Measurements from ENCODE around the gene TOP1.

The TOP1 gene

GRCh38 chr20:41159547-41159946 lies 130.9 kb downstream of the TOP1 start:
- DNase-seq (ENCODE audit: extremely low read depth, low read depth): no peak
- no peak overlapping the region for H3K4me3 ChIP-seq (replicated peaks; ENCODE audit: low read depth, low read length)
- TF ChIP-seq CTCF (IDR thresholded peaks at IDR 0.05; ENCODE audit: low read depth, low read length, missing control alignments): no peak

GRCh38 chr20:41160686-41161085 lies 132.1 kb downstream of the TOP1 start:
- TF ChIP-seq CTCF (IDR thresholded peaks at IDR 0.05; ENCODE audit: low read depth, low read length, missing control alignments): no peak
- H3K4me3 ChIP-seq (replicated peaks; ENCODE audit: low read depth, low read length): no peak overlapping the region
- DNase-seq (ENCODE audit: extremely low read depth, low read depth): no peak

GRCh38 chr20:41161886-41162285 lies 133.3 kb downstream of the TOP1 start:
- no peak overlapping the region for H3K4me3 ChIP-seq (replicated peaks; ENCODE audit: low read depth, low read length)
- no peak for TF ChIP-seq CTCF (IDR thresholded peaks at IDR 0.05; ENCODE audit: low read depth, low read length, missing control alignments)

GRCh38 chr20:41162396-41162795 lies 133.8 kb downstream of the TOP1 start:
- no peak for TF ChIP-seq CTCF (IDR thresholded peaks at IDR 0.05; ENCODE audit: low read depth, low read length, missing control alignments)
- H3K4me3 ChIP-seq (replicated peaks; ENCODE audit: low read depth, low read length): no peak overlapping the region
- no peak for DNase-seq (ENCODE audit: extremely low read depth, low read depth)

More at GRCh38 chr20:41161886-41162285, 133.3 kb downstream of the TOP1 start:
- DNase-seq (ENCODE audit: extremely low read depth, low read depth): no peak

- no peak for DNase-seq (ENCODE audit: extremely low read depth, low read depth)
- no peak overlapping the region for H3K4me3 ChIP-seq (replicated peaks; ENCODE audit: low read depth, low read length)
- TF ChIP-seq CTCF (IDR thresholded peaks at IDR 0.05; ENCODE audit: low read depth, low read length, missing control alignments): no peak
Observed at GRCh38 chr20:41163821-41164220, 135.2 kb downstream of the TOP1 start.

GRCh38 chr20:41165001-41165882 lies 136.6 kb downstream of the TOP1 start:
- TF ChIP-seq CTCF (IDR thresholded peaks at IDR 0.05; ENCODE audit: low read depth, low read length, missing control alignments): no peak
- DNase-seq (ENCODE audit: extremely low read depth, low read depth): no peak
- no peak overlapping the region for H3K4me3 ChIP-seq (replicated peaks; ENCODE audit: low read depth, low read length)
